GM12865 (cell line): ENCODE results near the gene MAP3K14.

Experiments
- DNase-seq: peaks from one replicate; pipeline ENCODE4 v3.0.0; 2010; ENCODE audit warnings: low read depth
- H3K4me3 ChIP-seq: 2 replicates; pipeline ENCODE4 v1.5.1; 2011; ENCODE audit warnings: mild to moderate bottlenecking, low read depth, low read length, control low read depth
- CTCF ChIP-seq: IDR thresholded peaks from 2 replicates; pipeline ENCODE4 v1.5.1; 2011; ENCODE audit warnings: low read length, control low read depth, low read depth, inconsistent platforms; ENCODE audit not compliant: insufficient read depth; ENCODE audit errors: missing control alignments

Gene MAP3K14

GRCh38 chr17:45357364-45357997 is 40.7 kb upstream of the MAP3K14 start:
- DNase-seq: peak; percentile 73
- H3K4me3 ChIP-seq: no peak overlapping the region
- no peak for TF ChIP-seq CTCF

DNA sequence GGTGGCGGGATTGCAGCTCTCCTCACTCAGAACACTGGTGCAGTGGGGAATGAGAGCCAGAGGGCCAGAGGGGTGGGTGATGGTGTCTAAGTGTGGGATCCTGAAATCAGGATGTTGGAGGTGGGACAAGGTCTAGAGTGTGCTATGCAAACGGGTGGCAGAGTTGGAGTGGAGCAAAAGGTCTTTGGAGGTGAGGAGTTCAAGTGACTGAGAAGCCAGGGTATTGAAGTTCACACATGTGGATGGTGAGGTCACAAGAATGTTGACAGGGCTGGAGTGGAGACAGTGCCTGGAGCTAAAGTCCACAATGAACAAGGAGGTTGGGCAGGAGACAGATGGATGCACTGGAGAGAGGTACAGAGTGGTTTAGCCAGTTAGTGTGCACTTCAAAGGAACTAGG is 38.3 kb upstream of the MAP3K14 start:
- H3K4me3 ChIP-seq: no peak overlapping the region
- no peak for TF ChIP-seq CTCF
- no peak for DNase-seq

- H3K4me3 ChIP-seq: no peak overlapping the region
- DNase-seq: peak; percentile 70
- TF ChIP-seq CTCF: no peak
Measured at GRCh38 chr17:45353043-45353442, 36.2 kb upstream of the MAP3K14 start.

GRCh38 chr17:45351831-45352230 is 35.0 kb upstream of the MAP3K14 start:
- no peak overlapping the region for H3K4me3 ChIP-seq
- TF ChIP-seq CTCF: no peak
- no peak for DNase-seq

GRCh38 chr17:45347444-45347843 is 30.6 kb upstream of the MAP3K14 start:
- DNase-seq: no peak
- H3K4me3 ChIP-seq: no peak overlapping the region
- no peak for TF ChIP-seq CTCF

DNA sequence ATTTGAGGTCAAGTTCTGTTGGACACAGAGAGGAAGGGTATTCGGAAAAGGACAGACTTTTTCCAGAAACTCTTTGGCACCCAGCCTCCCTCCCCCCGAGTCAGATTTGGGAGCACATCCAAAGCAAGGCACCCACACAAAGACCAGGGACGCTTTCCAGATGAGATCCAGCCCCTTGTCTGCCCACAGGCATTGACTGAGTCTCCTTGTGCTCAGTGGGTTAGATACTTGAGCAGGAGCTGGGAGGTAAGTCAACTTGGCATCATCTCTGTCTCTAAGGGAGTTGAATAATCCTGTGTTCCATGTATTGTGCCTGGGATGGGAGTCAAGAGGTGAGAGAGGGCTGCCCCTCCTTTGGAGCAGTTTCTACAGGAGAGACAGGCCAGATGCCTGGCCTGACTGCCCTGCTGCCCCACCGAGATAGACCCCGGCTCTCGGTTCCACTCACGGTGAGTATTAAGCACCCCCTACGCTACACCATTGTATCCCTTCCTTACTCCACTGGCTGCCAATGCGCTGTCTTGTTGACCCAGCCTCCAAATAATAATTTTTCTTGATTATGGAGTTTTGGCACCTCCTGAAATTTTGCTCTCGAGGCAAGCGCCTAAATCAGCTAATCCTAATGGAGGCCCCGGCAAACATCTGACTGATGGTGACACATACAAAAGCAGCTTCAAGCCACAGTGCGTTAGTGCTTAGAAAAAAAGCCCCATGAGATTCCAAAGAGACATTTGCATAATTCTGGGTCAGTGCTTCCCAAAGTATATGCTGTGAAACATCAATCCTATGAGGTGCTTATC is 29.6 kb upstream of the MAP3K14 start:
- no peak for TF ChIP-seq CTCF
- no peak overlapping the region for H3K4me3 ChIP-seq
- DNase-seq: no peak

DNA sequence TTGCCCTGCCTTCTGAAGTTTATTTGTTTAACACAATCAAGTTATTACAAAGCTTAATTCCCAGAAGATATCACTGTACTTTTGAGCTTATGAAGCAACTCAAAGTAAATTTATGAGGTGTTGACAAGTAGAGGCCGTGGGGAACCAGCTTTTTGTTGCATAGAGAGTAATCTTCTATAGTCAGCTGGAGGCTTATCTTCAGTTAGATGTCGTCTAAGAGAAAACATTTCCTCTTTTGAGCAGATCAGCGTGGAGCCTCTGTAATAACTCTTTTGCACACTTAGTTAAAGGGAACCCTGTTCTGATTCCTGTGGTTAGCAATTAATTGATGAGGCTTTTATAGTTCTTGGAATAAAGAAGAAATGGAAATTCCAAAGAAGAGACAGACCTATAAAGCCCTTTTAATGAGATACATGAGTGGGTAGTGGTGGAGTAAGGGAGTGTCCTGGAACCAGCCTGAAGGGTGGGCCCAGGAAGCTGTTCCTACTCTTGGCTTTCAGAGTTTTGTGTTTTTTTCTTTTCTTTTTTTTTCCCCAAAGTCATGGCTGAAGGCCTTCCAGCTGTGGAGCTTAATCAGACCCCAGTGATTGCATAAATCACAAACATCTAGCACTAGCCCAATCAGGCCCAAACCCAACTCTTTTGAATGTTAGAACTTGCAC is 28.9 kb upstream of the MAP3K14 start:
- TF ChIP-seq CTCF: no peak
- H3K4me3 ChIP-seq: no peak overlapping the region
- no peak for DNase-seq
